NCI-H1105 treated with DMSO at 0.1 percent for 48 hours (cell line): ENCODE measurements around the gene FAF1.

ENCODE experiments used
- DNase-seq: peaks from one replicate; lab custom pipeline; 2025; lab: John Stamatoyannopoulos, UW

FAF1 gene

DNA sequence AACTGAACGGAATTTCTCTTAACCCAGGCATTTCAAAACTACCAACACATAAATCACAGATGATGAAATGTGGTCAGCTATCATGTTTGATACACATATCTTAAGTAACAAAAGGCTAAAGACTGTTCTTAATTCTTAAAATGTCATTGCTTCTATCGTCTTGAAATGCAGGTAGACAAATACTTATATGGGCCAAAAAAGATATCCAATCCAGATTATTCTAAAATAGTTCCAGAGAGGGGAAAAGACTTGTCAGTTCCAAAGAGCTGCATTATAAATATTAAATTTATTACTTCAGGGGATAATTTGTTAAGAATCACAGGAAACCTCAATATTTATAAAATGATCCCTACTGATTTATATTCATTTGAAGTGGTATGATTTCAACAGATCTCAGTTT, 259.4 kb downstream of the FAF1 start:
- no peak for DNase-seq

DNA sequence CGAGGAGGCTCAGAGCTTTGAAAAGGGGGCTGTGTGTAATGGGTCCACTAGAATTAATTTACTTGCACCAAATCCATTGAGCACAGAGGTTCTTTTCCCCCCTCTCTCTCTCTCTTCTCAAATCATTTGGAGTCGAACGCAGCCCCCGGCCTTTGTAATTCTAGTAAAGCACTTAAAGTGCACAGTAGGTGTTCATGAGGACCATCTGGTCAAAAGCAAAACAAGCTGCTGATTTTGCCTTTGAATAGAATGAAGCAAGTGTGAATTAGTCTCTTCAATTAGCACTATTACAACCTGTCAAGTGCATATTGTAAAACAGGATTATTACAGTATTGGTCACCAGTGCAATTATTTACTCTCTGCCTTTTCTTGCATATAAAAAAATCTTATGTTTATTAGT, 259.9 kb downstream of the FAF1 start:
- peak; percentile 34 for DNase-seq

GRCh38 chr1:50699795-50700194, 260.3 kb downstream of the FAF1 start:
- no peak for DNase-seq

GRCh38 chr1:50697440-50698421, 262.3 kb downstream of the FAF1 start:
- no peak for DNase-seq

- DNase-seq, result no peak
Observed at GRCh38 chr1:50693829-50694228, 266.2 kb downstream of the FAF1 start.

- DNase-seq, result no peak
Observed at GRCh38 chr1:50684185-50684584, 275.9 kb downstream of the FAF1 start.

DNA sequence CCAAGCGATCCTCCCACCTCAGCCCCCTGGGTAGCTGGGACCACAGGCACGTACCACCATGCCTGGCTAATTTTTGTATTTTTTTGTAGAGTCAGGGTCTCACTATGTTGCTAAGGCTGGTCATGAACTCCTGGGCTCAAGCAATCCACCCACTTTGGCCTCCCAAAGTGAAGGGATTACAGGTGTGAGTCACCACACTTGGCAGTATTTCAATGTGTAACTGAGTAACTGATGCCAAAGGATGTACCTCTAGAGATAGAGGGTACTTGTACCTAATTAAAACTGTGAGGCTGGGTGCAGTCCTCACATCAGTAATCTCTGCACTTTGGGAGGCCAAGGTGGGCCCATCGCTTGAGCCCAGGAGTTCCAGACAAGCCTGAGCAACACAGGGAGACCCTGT, 278.1 kb downstream of the FAF1 start:
- no peak for DNase-seq

- DNase-seq, result no peak
Observed at GRCh38 chr1:50667710-50668356, 292.2 kb downstream of the FAF1 start.

GRCh38 chr1:50667272-50667671, 292.8 kb downstream of the FAF1 start:
- DNase-seq, result no peak

DNA sequence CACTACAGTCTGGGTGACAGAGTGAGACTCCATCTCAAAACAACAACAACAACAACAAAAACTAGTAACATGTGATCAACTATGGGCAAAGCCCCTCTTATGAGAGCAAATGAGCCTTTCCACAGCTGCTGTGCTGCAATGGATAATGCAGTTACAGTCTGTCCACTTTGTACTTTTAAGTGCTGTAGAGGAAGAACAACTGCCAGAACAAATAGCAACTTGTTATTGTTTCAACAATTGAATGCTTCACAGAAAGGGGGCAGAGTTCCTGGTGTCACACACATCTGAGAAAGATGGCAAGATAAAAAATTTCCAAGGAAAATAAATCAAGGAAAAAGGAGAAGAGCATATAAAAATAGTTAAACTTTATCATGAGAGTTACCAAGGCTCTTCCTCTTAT, 293.2 kb downstream of the FAF1 start:
- peak; percentile 9 for DNase-seq

GRCh38 chr1:50665413-50665812, 294.7 kb downstream of the FAF1 start:
- DNase-seq, result no peak

DNA sequence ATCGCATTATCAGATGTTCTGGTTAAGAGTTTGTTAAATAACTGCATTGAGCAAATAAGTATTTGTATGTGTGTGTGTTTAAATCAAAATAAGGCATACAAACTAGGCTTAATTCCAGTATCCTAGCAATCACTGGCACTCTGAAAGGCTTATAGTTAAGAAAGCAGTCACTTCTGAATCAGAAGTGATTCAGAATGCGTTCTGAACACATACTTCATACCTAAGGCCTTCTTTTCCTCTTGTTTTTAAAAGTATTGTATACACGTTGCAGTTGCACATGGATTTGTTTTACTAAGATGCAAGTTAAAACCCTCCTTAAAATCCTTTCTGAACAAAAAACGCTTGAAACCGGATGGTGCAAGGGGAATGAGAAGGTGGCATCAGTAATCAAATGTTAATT, 298.4 kb downstream of the FAF1 start:
- no peak for DNase-seq

DNA sequence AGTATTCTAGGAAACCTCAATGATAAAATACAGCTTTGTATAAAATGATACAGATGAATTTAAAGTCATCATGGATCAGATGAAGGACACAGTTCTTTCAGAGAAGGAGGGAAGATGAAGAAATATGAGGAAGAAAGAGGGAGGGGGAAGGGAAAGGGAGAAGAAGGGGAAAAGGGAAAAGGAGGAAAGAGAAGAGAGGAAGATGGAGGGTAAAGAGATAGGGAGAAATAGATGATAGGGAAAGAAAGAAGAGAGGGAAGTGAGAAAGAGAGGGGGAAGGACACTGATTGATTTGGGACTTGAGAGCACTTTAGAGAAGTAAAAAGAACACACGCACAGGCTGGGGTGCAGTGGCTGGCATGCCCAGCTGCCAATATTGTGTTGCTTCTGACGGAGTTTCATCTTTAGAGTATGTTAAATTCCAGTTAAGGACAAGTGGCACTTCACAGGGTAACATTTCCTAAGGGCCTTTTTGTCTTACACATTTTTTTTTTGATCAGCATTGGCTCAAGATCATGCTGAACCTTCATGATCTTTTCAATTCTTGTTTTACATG, 300.9 kb downstream of the FAF1 start:
- DNase-seq, result peak; percentile 16

DNA sequence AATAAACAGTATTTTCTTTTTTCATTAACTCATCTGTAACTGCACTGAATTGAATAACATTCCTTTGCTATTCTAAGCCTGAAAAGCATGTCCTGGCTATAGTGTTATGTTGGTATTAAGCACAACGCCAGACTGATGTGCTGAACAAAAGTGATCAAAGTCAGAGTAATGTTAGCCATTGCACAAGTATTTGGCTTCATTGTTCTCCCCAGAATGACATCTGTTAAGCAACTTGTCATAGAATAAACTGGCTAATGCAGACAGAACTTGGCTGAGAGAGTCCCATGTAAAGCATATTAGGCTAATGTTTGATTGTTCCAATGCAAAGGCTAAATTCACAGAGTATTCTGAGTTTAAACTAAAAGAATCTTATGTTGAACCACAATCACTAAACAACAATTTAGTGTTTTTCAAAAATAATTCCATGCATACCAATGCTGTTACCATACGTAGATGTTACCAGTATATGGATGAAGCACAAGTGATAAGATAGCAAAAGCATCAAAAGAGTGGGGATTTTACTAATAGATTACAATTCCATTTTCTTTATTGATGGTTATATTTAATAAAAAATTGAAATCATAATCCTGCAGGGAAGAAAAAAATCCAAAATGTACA, 301.5 kb downstream of the FAF1 start:
- DNase-seq, result no peak

- DNase-seq, result no peak
Observed at GRCh38 chr1:50656931-50657330, 303.1 kb downstream of the FAF1 start.

DNA sequence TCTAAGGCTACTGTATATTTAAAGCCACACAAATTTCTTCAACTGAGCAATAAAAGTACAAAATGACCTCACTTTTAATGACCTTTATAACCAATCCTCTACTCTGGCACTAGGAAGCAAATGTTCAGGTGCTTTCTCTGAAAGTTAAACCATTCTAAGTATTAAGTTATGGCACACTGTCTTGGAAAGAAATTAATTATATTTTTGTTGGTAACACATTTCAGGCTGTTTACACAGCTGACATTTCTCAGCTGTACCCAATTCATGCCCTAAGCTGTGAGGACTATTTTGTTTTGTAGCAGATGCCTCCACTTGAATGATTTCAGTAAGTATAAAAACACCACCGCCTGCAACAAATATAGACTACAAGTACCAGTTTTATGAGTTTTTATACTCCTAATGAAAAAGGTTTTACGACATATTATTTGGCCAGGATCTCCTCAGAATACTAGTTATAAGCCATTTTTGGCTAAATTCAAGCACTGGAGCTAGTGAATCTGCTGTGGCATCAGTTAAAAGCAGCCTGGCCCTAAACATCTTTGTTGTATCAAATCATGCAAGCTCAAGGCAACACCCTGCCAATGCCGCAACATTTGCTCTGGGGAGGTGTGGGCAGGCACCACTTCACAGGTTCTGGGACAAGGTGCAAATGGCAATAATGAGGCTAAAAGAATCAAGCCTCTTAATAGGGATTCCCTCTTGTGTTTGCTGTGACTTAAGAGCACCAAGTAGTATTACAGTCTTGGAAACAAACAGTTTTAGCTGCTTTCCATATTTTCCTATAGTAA, 308.4 kb downstream of the FAF1 start:
- DNase-seq, result peak; percentile 83

DNA sequence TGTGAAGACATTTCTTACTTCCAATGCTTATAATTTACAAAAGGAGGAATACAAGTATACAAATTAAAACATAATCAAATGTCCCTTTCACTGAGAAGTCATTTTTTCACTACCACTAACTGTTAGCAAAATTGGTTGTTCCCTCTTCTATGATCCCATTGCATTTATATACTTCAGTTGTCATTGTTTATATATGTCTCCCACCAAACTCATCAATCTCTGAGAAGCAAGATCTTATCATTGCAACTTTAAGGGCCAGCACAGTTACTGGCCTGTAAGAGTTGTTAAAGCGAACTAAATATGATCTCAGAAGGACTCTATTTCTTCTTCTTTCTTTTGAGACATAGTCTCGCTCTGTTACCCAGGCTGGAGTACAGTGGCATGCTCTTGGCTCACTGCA, 313.5 kb downstream of the FAF1 start:
- DNase-seq, result no peak

DNA sequence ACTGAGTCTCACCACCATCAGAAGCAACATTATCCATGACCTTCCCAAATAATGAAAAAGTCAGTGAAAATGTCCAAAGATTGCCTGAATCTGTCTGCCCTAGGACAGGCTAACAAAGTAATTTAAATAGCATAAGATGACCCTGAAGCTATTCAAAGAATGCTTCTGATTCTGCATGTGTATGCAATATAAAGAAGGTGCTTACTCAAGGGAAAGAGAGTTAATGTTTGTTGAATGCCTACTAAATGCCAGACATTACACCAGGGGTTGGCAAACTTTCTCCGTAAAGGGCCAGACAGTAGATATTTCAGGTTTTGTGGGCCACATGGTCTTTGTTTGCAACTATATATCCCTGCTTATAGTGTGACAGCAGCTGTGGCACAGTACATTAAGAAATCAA, 314.9 kb downstream of the FAF1 start:
- no peak for DNase-seq

- no peak for DNase-seq
Observed at GRCh38 chr1:50644447-50645105, 315.5 kb downstream of the FAF1 start.

DNA sequence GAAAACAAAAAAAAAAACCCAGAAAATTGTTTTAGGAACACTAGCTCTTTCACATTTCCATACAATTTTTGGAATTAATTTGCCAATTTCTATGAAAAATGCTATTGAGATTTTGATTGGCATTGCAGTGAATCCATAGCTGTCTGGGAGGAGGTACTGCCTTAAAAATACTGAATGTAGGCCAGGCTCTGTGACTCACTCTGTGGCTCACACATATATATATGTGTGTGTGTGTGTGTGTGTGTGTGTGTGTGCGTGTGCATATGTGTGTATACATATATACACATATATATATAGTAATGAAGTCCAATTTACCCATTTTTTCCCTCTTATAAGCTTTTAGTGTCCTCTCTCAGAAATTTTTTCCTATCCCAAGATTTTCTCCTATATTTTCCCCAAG, 322.6 kb downstream of the FAF1 start:
- DNase-seq, result no peak

DNA sequence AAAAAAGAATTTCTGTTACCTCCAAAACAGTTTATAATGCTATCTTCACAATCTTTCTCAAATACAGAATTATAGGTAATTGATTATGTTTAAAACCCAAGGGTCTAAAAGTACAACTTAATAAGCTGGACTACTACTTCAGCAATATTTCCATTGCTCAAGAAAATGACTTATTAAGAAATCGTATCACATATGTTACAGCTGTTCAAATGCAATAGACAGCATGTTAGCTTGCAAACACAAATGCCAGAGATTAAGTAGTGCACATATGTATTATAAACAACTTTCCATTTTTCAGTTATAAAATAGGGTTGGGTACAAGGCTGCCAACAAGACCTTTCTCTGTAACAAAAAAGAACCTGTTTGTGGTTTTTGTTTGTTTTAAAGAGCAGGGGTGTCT, 325.8 kb downstream of the FAF1 start:
- DNase-seq, result no peak
